GM19043 (cell line): ENCODE results near the gene NXPH4.

Experiments used
- ATAC-seq: cut with Tn5 transposase; IDR thresholded peaks from one replicate; pipeline ENCODE4 v1.9.1; 2021; ENCODE audit warnings: low read depth; ENCODE audit not compliant: unreplicated experiment

Gene NXPH4

GRCh38 chr12:57182918-57183575 lies 33.5 kb upstream of the NXPH4 start:
- peak; percentile 94 for ATAC-seq

- no peak for ATAC-seq
Observed at GRCh38 chr12:57183939-57184725, 32.5 kb upstream of the NXPH4 start.

GRCh38 chr12:57185403-57185802 lies 31.2 kb upstream of the NXPH4 start:
- ATAC-seq, result no peak

- ATAC-seq, result no peak
Observed at GRCh38 chr12:57185906-57186508, 30.6 kb upstream of the NXPH4 start.

- ATAC-seq, result no peak
Observed at GRCh38 chr12:57187222-57188089, 29.1 kb upstream of the NXPH4 start.

- no peak for ATAC-seq
Observed at GRCh38 chr12:57188090-57188425, 28.5 kb upstream of the NXPH4 start.

- ATAC-seq, result no peak
Observed at GRCh38 chr12:57190037-57190436, 26.6 kb upstream of the NXPH4 start.

- ATAC-seq, result no peak
Observed at GRCh38 chr12:57190821-57191220, 25.8 kb upstream of the NXPH4 start.

GRCh38 chr12:57191410-57191809 lies 25.2 kb upstream of the NXPH4 start:
- ATAC-seq, result no peak

- no peak for ATAC-seq
Observed at GRCh38 chr12:57192920-57193319, 23.7 kb upstream of the NXPH4 start.

GRCh38 chr12:57193706-57194245 lies 22.8 kb upstream of the NXPH4 start:
- ATAC-seq, result no peak

- no peak for ATAC-seq
Observed at GRCh38 chr12:57194253-57194652, 22.3 kb upstream of the NXPH4 start.

- no peak for ATAC-seq
Observed at GRCh38 chr12:57195186-57195585, 21.4 kb upstream of the NXPH4 start.

- ATAC-seq, result no peak
Observed at GRCh38 chr12:57195611-57196371, 20.8 kb upstream of the NXPH4 start.

GRCh38 chr12:57196439-57196838 lies 20.2 kb upstream of the NXPH4 start:
- no peak for ATAC-seq

- ATAC-seq, result no peak
Observed at GRCh38 chr12:57196956-57197355, 19.6 kb upstream of the NXPH4 start.

GRCh38 chr12:57198329-57198728 lies 18.3 kb upstream of the NXPH4 start:
- ATAC-seq, result no peak

GRCh38 chr12:57199191-57199590 lies 17.4 kb upstream of the NXPH4 start:
- ATAC-seq, result no peak

GRCh38 chr12:57200497-57200896 lies 16.1 kb upstream of the NXPH4 start:
- no peak for ATAC-seq

GRCh38 chr12:57201219-57201618 lies 15.4 kb upstream of the NXPH4 start:
- no peak for ATAC-seq
